GM18868 (cell line): ENCODE measurements around the gene PDHX.
A peak's percentile ranks its signal among the peaks of the same experiment; 100 is the strongest.
"Not testable (repeated sequence)": the region's sequence is repeated elsewhere in the genome, so short reads cannot be mapped to it uniquely, and the experiment has no call there.

Source experiments
- ATAC-seq: cut with Tn5 transposase; IDR thresholded peaks from one replicate; pipeline ENCODE4 v1.9.1; 2021; ENCODE audit warnings: mild to moderate bottlenecking, moderate library complexity; ENCODE audit not compliant: unreplicated experiment

The PDHX gene

GRCh38 chr11:35014346-35014745, 97.9 kb downstream of the PDHX start:
- no peak for ATAC-seq

GRCh38 chr11:35015621-35016387, 99.4 kb downstream of the PDHX start:
- ATAC-seq = no peak

GRCh38 chr11:35016916-35017315, 100.5 kb downstream of the PDHX start:
- ATAC-seq = no peak

GRCh38 chr11:35017528-35018342, 101.3 kb downstream of the PDHX start:
- no peak for ATAC-seq

DNA sequence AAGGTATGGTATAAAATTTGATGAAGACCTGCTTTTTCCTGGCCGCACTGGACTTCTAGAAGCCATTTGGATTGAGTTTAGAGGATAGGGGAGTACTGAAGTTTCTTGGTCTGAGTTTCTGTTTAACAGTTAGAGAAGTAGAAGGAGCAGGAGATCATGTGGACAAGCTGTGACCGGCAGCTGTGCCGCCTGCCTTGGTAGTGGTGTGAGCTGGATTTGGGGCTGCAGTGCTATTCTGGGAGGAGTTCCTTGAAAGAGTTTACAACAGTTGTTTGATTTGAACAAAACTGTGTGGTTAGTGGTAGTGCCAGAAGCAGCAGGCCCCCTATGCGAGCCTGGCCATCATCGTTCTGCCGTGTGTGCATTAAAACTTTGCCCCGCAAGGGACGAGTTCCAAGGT, 105.2 kb downstream of the PDHX start:
- no peak for ATAC-seq

DNA sequence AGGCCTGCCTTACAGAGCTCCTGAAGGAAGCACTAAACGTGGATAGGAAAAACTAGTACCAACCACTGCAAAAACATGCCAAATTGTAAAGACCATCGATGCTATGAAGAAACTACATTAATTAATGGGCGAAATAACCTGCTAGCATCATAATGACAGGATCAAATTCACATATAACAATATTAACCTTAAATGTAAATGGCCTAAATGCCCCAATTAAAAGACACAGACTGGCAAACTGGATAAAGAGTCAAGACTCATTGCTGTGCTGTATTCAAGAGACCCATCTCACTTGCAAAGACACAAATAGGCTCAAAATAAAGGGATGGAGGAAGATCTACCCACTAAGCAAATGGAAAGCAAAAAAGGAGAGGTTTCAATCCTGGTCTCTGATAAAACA, 107.5 kb downstream of the PDHX start:
- not testable (repeated sequence) for ATAC-seq

DNA sequence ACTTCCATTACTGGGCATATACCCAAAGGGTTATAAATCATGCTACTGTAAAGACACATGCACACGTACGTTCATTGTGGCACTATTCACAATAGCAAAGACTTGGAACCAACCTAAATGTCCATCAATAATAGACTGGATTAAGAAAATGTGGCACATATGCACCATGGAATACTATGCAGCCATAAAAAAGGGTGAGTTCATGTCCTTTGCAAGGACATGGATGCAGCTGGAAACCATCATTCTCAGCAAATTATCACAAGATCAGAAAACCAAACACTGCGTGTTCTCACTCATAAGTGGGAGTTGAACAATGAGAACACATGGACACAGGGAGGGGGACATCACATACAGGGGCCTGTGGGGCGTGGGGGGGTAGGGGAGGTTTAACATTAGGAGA, 111.6 kb downstream of the PDHX start:
- not testable (repeated sequence) for ATAC-seq

GRCh38 chr11:35029979-35030682, 113.7 kb downstream of the PDHX start:
- peak; percentile 87 for ATAC-seq

DNA sequence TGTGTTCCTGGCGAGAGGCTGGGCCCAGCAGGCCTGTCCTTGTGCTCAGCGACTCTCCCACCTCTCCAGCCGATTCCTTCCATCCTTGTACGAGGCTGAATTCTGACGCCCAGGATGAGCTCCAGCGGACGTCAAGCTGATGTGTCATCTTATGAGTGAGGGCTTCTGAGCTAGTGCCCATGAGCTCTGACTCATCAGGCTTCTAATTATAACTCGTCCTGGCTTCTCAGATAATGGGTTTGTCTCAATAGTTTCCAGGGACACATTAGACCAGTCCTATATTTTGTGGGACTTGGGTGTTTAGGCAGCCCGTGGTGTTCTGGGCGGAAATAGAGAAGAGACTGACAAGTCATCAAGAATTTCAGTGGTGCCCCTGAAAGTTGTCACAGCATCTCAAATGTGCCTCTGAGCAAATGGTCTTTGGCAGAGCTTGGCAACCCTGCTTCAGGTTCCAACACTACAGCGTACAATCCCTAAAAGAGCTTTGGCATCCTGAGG, 114.3 kb downstream of the PDHX start:
- ATAC-seq = peak; percentile 46

GRCh38 chr11:35031346-35031745, 114.9 kb downstream of the PDHX start:
- no peak for ATAC-seq

DNA sequence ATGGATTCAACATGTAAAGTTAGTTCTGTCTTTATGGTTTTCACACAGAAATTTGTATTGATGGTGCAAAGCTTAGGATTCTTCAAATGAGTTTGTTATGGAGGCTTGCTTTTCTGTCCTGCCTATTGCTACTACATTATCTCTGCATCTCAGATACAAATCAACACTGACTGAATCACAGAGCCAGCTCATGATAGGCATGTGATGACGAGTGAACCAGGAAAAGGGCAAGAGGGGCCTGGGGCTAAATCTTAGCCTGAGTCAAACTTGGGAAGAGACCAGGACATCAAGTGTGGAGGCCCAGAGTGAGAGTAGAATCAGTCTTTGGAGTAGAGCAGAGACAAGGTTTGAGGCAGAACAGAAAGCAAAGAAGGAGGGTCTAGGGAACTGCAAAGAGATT, 115.4 kb downstream of the PDHX start:
- no peak for ATAC-seq

- ATAC-seq = no peak
Observed at GRCh38 chr11:35033011-35033410, 116.6 kb downstream of the PDHX start.

DNA sequence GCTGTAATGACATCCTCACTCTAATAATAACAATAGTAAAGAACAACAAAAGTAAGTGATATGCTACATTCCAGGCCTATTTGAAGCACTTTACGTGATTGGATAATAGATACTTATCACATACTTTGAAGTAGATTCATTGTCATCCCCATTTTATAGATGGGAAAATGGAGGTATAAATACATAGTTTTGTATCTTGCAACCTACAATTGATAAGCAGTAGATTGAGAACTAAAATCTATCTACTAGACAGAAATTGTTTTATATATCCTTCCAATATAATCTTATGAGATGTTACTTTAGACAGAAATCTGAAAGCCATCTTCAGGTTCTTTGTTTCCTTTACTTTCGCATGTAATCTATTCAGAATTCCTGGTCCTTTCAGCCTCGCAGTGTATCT, 118.0 kb downstream of the PDHX start:
- ATAC-seq = no peak

- peak; percentile 36 for ATAC-seq
Observed at GRCh38 chr11:35035894-35036408, 119.5 kb downstream of the PDHX start.

GRCh38 chr11:35036639-35037038, 120.2 kb downstream of the PDHX start:
- no peak for ATAC-seq

DNA sequence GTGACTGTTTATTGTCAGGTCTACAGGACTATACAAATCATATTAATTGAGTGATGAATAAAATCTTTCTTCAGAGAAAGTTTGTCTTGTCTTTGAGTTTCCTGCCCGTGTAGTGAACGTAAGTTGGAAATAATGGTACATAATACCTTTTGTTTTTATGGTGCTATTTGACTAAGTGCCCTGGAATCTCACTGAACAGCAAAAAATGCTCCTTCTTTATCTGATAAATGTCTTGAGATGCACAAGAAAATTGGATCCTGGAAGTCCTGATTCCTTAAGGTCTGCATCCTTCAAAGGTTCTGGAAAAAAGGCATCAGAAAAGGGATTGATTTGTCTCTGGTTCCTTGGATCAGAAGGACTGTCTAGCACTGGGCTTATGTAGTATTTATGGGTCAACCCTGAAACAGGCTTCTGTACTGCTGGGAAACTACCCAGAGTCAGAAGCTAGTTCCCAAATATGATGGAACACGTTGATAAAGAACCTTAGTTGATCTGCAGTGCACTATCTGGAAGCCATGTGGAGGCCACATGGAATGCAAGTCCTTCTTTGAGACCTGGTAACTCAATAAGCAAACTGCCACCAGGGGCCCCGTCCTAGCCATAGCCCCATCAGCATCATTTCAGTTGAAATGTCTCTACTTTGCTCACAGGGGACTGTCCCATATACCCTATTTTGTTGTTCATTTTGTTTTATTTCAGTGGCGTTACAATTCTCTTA, 122.0 kb downstream of the PDHX start:
- ATAC-seq = no peak

- no peak for ATAC-seq
Observed at GRCh38 chr11:35039076-35039475, 122.7 kb downstream of the PDHX start.

DNA sequence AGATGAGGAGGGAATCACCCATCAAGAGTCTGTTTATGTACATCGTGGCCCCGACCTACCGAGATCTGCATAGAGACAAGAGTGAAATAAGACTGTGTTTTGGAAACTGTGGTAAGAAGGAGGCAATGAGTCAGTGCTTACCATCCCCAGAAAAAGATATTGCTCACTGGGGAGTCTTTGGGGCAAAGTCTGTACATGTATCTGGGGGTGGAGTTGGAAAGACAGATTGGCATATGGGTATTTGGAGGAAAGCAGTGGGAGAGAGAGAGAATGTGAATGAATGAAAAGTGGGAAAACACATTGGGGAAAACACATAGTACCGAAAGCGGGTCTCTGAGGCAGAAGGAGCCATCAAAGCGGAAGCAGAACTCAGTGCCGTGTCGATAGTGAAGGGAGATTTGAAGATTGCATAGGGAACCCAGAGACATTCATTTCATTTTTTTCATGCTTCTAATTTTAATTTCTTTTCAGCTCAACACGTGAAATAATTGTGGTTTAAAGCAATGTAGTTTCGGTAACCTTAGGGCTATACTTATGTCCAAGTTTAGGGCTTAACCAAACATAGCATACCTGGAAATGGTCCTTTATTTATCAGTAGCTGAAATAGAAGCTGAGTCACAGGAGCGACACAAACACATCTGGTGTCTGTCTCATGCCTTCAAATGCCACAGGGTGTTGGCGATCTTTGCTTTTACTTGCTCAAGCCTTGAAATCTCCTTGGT, 124.0 kb downstream of the PDHX start:
- peak; percentile 71 for ATAC-seq

DNA sequence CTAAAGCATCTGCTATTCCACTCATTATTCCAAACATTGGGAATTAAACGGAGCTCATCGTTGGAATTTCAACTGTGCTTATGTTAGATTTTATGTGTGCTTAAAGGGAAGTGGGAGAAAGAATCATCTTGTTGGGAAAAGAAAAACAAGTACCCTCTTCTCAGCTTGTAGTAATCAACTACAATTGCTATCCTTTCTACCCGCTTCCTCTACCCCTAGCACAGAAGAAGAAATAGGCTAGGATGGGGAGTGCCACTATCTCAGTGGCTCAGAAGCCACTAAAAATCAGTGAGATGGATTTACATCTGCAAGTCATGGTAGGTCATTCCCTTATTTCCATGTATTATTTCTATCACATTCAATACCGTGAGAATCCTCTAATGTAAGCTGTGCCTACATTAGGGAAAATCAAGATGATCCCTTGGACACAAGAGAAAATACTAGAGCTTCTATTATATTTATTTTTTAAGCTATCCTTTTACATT, 124.7 kb downstream of the PDHX start:
- ATAC-seq = no peak

GRCh38 chr11:35042224-35042623, 125.8 kb downstream of the PDHX start:
- ATAC-seq = no peak
